Adipocyte (in vitro differentiated cells): Measurements from ENCODE around the gene ZNF518A.

Experiments used
- DNase-seq: peaks from one replicate; pipeline ENCODE4 v3.0.0-alpha.2; 2015; ENCODE audit warnings: low read depth
- H3K27me3 ChIP-seq: replicated peaks from 2 replicates; pipeline ENCODE4 v1.7.0; 2013; ENCODE audit warnings: mild to moderate bottlenecking, low read length, moderate library complexity; ENCODE audit not compliant: control insufficient read depth, insufficient read depth
- H3K36me3 ChIP-seq: 2 replicates; pipeline ENCODE4 v1.7.0; 2013; ENCODE audit warnings: low read length, mild to moderate bottlenecking, moderate library complexity; ENCODE audit not compliant: control insufficient read depth, insufficient read depth, severe bottlenecking
- H3K4me1 ChIP-seq: 2 replicates; pipeline ENCODE4 v1.7.0; 2013; ENCODE audit warnings: mild to moderate bottlenecking, low read length, moderate library complexity; ENCODE audit not compliant: control insufficient read depth, insufficient read depth
- H3K4me3 ChIP-seq: 2 replicates; pipeline ENCODE4 v1.7.0; 2013; ENCODE audit warnings: mild to moderate bottlenecking, low read length, moderate library complexity
- H3K9ac ChIP-seq: 2 replicates; pipeline ENCODE4 v1.7.0; 2013; ENCODE audit warnings: mild to moderate bottlenecking, low read length, moderate library complexity
- H3K9me3 ChIP-seq: 2 replicates; pipeline ENCODE4 v1.7.0; 2013; ENCODE audit warnings: mild to moderate bottlenecking, low read length, moderate library complexity; ENCODE audit not compliant: control insufficient read depth

ZNF518A gene

GRCh38 chr10:96129387-96130325 is at the start of gene ZNF518A:
ZNF518A (plus strand) TSS chr10:96130297; CDS start chr10:96156323, 26,026 bp downstream.
- peak within 1 kb of the TSS; percentile 91 for H3K9ac ChIP-seq
- H3K9me3 ChIP-seq, result no peaks in the 10 kb centered on the region
- H3K27me3 ChIP-seq, result peaks cover 4% of the 10 kb centered on the region
- DNase-seq, result peak; percentile 95
- peaks cover 17% of the 10 kb centered on the region for H3K36me3 ChIP-seq
- peaks cover 17% of the 10 kb centered on the region for H3K4me1 ChIP-seq
- H3K4me3 ChIP-seq, result peak within 1 kb of the TSS; percentile 88

GRCh38 chr10:96082153-96082552 is 47.9 kb upstream of the ZNF518A start:
- no peaks in the 10 kb centered on the region for H3K9me3 ChIP-seq
- peaks cover 4% of the 10 kb centered on the region for H3K36me3 ChIP-seq
- no peak for DNase-seq
- no peak overlapping the region for H3K9ac ChIP-seq
- H3K4me1 ChIP-seq, result no peaks in the 10 kb centered on the region
- no peaks in the 10 kb centered on the region for H3K27me3 ChIP-seq
- no peak overlapping the region for H3K4me3 ChIP-seq

GRCh38 chr10:96082748-96083147 is 47.3 kb upstream of the ZNF518A start:
- no peak for DNase-seq
- Histone ChIP-seq H3K4me3 (no peak overlapping the region), H3K36me3 (peaks cover 4% of the 10 kb centered on the region), H3K27me3 (no peaks in the 10 kb centered on the region), H3K4me1 (no peaks in the 10 kb centered on the region), H3K9ac (no peak overlapping the region), H3K9me3 (no peaks in the 10 kb centered on the region)

GRCh38 chr10:96089116-96089515 is 41.0 kb upstream of the ZNF518A start:
- Histone ChIP-seq H3K27me3 (peaks cover 22% of the 10 kb centered on the region), H3K9me3 (peaks cover 2% of the 10 kb centered on the region), H3K4me3 (peak overlapping the region; percentile 98), H3K4me1 (peaks cover 4% of the 10 kb centered on the region), H3K9ac (peak overlapping the region; percentile 96), H3K36me3 (no peaks in the 10 kb centered on the region)
- DNase-seq, result peak; percentile 1

- DNase-seq, result peak; percentile 97
- Histone ChIP-seq H3K4me1 (peaks cover 4% of the 10 kb centered on the region), H3K4me3 (peak overlapping the region; percentile 98), H3K36me3 (no peaks in the 10 kb centered on the region), H3K9ac (peak overlapping the region; percentile 96), H3K9me3 (peaks cover 2% of the 10 kb centered on the region), H3K27me3 (peaks cover 27% of the 10 kb centered on the region)
Measured at GRCh38 chr10:96089670-96090462, 40.2 kb upstream of the ZNF518A start.

GRCh38 chr10:96090463-96090800 is 39.7 kb upstream of the ZNF518A start:
- Histone ChIP-seq H3K9me3 (peaks cover 2% of the 10 kb centered on the region), H3K36me3 (no peaks in the 10 kb centered on the region), H3K4me3 (peak overlapping the region; percentile 98), H3K27me3 (peaks cover 31% of the 10 kb centered on the region), H3K9ac (peak overlapping the region; percentile 96), H3K4me1 (peaks cover 4% of the 10 kb centered on the region)
- DNase-seq, result no peak

GRCh38 chr10:96092999-96093767 is 36.9 kb upstream of the ZNF518A start:
- Histone ChIP-seq H3K4me3 (no peak overlapping the region), H3K9me3 (peaks cover 2% of the 10 kb centered on the region), H3K9ac (no peak overlapping the region), H3K4me1 (peaks cover 4% of the 10 kb centered on the region), H3K36me3 (no peaks in the 10 kb centered on the region), H3K27me3 (peaks cover 51% of the 10 kb centered on the region)
- no peak for DNase-seq

GRCh38 chr10:96093948-96094347 is 36.1 kb upstream of the ZNF518A start:
- Histone ChIP-seq H3K9me3 (peaks cover 2% of the 10 kb centered on the region), H3K4me3 (no peak overlapping the region), H3K4me1 (peaks cover 4% of the 10 kb centered on the region), H3K9ac (no peak overlapping the region), H3K36me3 (no peaks in the 10 kb centered on the region), H3K27me3 (peaks cover 52% of the 10 kb centered on the region)
- DNase-seq, result no peak

GRCh38 chr10:96096958-96097357 is 33.1 kb upstream of the ZNF518A start:
- no peaks in the 10 kb centered on the region for H3K4me1 ChIP-seq
- H3K36me3 ChIP-seq, result no peaks in the 10 kb centered on the region
- DNase-seq, result no peak
- no peaks in the 10 kb centered on the region for H3K9me3 ChIP-seq
- H3K9ac ChIP-seq, result no peak overlapping the region
- H3K27me3 ChIP-seq, result peaks cover 52% of the 10 kb centered on the region
- no peak overlapping the region for H3K4me3 ChIP-seq

GRCh38 chr10:96097865-96098264 is 32.2 kb upstream of the ZNF518A start:
- H3K4me1 ChIP-seq, result no peaks in the 10 kb centered on the region
- no peak overlapping the region for H3K9ac ChIP-seq
- H3K36me3 ChIP-seq, result no peaks in the 10 kb centered on the region
- no peak overlapping the region for H3K4me3 ChIP-seq
- peaks cover 43% of the 10 kb centered on the region for H3K27me3 ChIP-seq
- no peaks in the 10 kb centered on the region for H3K9me3 ChIP-seq
- DNase-seq, result no peak

GRCh38 chr10:96107623-96108038 is 22.5 kb upstream of the ZNF518A start:
- no peaks in the 10 kb centered on the region for H3K36me3 ChIP-seq
- H3K4me1 ChIP-seq, result no peaks in the 10 kb centered on the region
- H3K4me3 ChIP-seq, result no peak overlapping the region
- H3K9ac ChIP-seq, result no peak overlapping the region
- H3K9me3 ChIP-seq, result no peaks in the 10 kb centered on the region
- peaks cover 8% of the 10 kb centered on the region for H3K27me3 ChIP-seq
- DNase-seq, result no peak
